ENCODE measurements around the gene REV3L. TPM values are rescaled to one million over a fixed set of nuclear protein-coding genes. Genes with fewer than 3 reads are reported as not detected.
A peak's percentile ranks its signal among the peaks of the same experiment; 100 is the strongest.

REV3L gene
- total RNA-seq, 1 experiment from 2014 or later = 5.7 TPM

- POLR2A ChIA-PET = interaction anchor here (0.5 to 1.6 kb wide), 6 partner anchors 73 to 754 kb away, joined by 3 to 7 read pairs (median 5); partner anchors contain the start of gene TRAF3IP2
- CTCF ChIA-PET = interaction anchor here (0.6 to 1.2 kb wide), 7 partner anchors 12 to 711 kb away, joined by 3 to 9 read pairs (median 3); a partner anchor contains a TSS
- no peak for TF ChIP-seq E2F5 (CRISPR knock-in tag; IDR thresholded peaks at IDR 0.05)
- TF ChIP-seq ZNF512 (CRISPR knock-in tag; IDR thresholded peaks at IDR 0.05; ENCODE audit: borderline replicate concordance) = no peak
- TF ChIP-seq FOXP1 (CRISPR knock-in tag; IDR thresholded peaks at IDR 0.05; ENCODE audit: borderline replicate concordance) = 0 out of 2 replicates have a peak, but pooled peaks have one; percentile 19
- 0 out of 2 replicates have a peak, but pooled peaks have one; percentile 45 for TF ChIP-seq MAX (CRISPR knock-in tag; IDR thresholded peaks at IDR 0.05)
- TF ChIP-seq MYBL2 (CRISPR knock-in tag; IDR thresholded peaks at IDR 0.05) = no peak
- TF ChIP-seq EMX1 (CRISPR knock-in tag; IDR thresholded peaks at IDR 0.05) = no peak
- no peak for TF ChIP-seq MXD4 (CRISPR knock-in tag; IDR thresholded peaks at IDR 0.05; ENCODE audit: borderline replicate concordance)
- no peak for TF ChIP-seq CREB1 (CRISPR knock-in tag; IDR thresholded peaks at IDR 0.05)
- no peak for TF ChIP-seq GABPB1 (CRISPR knock-in tag; IDR thresholded peaks at IDR 0.05)
- TF ChIP-seq ARID4B (CRISPR knock-in tag; IDR thresholded peaks at IDR 0.05; ENCODE audit: borderline replicate concordance) = peak; percentile 51; the same call in 1 of the 2 replicates
- no peak for TF ChIP-seq JUN (CRISPR knock-in tag; IDR thresholded peaks at IDR 0.05)
- TF ChIP-seq SMAD3 (CRISPR knock-in tag; IDR thresholded peaks at IDR 0.05; ENCODE audit: borderline replicate concordance) = no peak
- TF ChIP-seq ZNF121 (CRISPR knock-in tag; IDR thresholded peaks at IDR 0.05) = no peak
- no peak for TF ChIP-seq CDX4 (CRISPR knock-in tag; IDR thresholded peaks at IDR 0.05; ENCODE audit: borderline replicate concordance)
- no peak for TF ChIP-seq CTCF (IDR thresholded peaks at IDR 0.05)
- TF ChIP-seq ZNF423 (CRISPR knock-in tag; IDR thresholded peaks at IDR 0.05) = peak; percentile 67
- ATAC-seq (peak; percentile 32), DNase-seq (ENCODE audit: low spot score) (peak; percentile 23)
- peaks cover 43% of the 10 kb centered on the region for H3K4me1 Mint-ChIP-seq
- peaks cover 47% of the 10 kb centered on the region for H3K27me3 Mint-ChIP-seq (ENCODE audit: low read depth)
- peaks cover 12% of the 10 kb centered on the region for H3K36me3 Mint-ChIP-seq
- H3K9me3 Mint-ChIP-seq = peaks cover 8% of the 10 kb centered on the region
- H3K27ac Mint-ChIP-seq = no peak overlapping the region
- H3K4me3 Mint-ChIP-seq = peak overlapping the region; percentile 77
These were observed 645 bp downstream of the REV3L start for GRCh38 chr6:111482188-111482958.

Data from WTC11 (cell line).